NCI-H526 treated with DMSO at 0.1 percent for 48 hours (cell line): ENCODE measurements around the gene TSKU.
"Not testable (repeated sequence)": the region's sequence is repeated elsewhere in the genome, so short reads cannot be mapped to it uniquely, and the experiment has no call there.

Experiments
- DNase-seq: peaks from one replicate; lab custom pipeline; 2025; lab: John Stamatoyannopoulos, UW

TSKU gene

GRCh38 chr11:76824980-76825725 is 42.0 kb downstream of the TSKU start:
- DNase-seq: no peak

GRCh38 chr11:76825726-76826396 is 42.7 kb downstream of the TSKU start:
- DNase-seq: no peak

- not testable (repeated sequence) for DNase-seq
Observed at GRCh38 chr11:76826508-76826907, 43.4 kb downstream of the TSKU start.

DNA sequence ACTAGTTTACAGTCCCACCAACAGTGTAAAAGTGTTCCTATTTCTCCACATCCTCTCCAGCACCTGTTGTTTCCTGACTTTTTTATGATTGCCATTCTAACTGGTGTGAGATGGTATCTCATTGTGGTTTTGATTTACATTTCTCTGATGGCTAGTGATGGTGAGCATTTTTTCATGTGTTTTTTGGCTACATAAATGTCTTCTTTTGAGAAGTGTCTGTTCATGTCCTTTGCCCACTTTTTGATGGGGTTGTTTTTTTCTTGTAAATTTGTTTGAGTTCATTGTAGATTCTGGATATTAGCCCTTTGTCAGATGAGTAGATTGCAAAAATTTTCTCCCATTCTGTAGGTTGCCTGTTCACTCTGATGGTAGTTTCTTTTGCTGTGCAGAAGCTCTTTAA is 43.8 kb downstream of the TSKU start:
- not testable (repeated sequence) for DNase-seq

- DNase-seq: no peak
Observed at GRCh38 chr11:76830639-76831327, 47.6 kb downstream of the TSKU start.

- no peak for DNase-seq
Observed at GRCh38 chr11:76831686-76832310, 48.6 kb downstream of the TSKU start.

DNA sequence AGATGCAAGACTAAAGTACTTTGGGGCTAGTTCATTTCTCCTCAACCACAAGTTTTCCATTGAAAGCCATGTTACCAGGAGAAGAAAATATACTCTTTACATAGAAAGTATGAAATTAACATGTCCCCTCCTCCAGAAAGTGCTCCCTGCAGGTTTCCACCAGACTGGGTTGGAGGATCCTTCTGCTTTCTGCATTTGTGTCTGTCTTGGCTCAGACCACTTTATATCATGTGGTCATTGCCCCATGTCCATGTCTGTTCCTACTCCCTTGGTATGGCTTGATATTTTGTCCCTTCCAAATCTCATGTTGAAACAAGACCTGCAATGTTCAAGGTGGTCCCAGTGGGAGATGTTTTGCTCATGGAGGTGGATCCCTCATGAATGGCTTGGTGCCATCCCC is 49.2 kb downstream of the TSKU start:
- DNase-seq: no peak

DNA sequence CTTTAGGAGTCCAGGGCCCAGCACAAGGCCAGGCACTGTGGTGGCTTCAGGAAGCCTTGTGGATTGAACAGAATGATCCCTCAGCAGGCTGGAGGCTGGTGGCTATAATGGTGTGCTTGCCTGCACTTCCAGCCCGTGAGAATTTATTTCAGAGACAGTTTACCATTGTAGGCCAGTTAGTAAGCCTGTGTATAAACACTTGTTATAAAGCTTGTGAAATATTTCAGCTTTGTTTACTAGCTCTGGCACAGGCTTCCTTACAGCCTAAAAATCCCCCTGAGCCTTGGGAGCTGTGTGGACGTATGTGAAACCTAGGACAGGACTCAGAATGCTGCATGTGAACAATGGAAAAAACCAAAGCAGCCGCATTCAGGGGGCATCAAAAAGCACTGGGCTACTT is 51.0 kb downstream of the TSKU start:
- DNase-seq: no peak

GRCh38 chr11:76835036-76835435 is 51.9 kb downstream of the TSKU start:
- DNase-seq: no peak

DNA sequence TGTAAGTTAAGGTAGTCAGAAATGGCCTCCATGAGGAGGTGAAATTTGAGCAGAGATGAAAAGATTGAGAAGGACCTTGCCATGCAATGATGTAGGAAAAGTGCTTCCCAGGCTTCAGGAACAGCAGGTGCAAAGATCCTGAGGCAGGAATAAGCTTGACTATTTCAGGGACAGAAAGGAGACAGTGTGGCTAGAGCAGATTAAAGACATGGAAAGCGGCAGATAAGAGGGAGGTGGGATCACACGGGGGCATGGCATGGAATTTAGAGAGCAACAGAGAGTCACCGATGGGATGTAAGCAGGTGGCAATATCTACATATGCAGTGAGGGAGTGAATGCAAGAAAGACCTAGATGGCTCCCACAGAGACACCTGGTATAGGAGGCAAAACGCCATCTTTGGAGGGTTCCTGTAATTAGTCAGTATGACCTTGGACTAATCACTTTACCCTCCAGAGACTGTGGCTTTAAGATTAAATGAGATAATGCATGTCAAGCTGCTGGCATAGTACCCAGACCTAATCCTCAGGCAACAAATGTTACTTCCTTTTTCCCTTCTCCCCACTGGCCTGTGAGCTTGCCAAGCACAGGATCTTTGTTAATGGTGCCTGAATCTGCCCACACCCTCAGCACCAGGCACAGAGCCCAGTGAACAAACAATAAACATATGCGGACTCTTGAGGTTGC is 52.9 kb downstream of the TSKU start:
- DNase-seq: no peak

DNA sequence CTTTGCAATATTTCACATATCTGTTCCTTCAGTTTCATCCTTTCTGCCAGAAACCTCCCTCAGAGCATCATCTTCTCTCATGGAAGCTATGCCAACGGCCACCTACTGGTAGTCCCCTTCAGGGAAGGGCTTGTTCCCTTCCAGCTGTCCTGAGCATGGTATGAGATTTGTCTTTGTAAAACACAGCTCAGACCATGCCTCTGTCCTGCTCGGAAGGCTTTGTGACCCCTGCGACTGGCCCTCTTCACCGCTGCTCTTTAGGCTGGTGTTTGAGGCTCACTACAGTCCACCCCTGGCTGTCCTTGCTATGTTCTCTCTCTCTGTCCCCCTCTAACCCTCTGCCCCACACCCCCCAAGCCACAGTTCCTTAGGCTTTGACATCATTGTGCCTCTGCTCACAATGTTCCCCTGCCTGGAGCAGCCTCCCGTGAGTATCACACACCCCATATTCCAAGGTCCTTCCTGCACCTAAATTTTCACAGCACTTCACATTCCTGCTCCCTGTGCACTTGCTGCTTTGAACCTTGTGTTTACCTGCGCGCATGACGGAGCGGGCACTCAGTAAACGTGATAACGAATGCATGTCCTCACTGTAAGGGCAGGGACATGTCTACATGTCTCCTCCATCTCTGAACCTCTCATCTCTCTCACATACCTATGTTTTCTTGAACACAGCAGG is 53.6 kb downstream of the TSKU start:
- no peak for DNase-seq

- no peak for DNase-seq
Observed at GRCh38 chr11:76837696-76838677, 54.8 kb downstream of the TSKU start.

DNA sequence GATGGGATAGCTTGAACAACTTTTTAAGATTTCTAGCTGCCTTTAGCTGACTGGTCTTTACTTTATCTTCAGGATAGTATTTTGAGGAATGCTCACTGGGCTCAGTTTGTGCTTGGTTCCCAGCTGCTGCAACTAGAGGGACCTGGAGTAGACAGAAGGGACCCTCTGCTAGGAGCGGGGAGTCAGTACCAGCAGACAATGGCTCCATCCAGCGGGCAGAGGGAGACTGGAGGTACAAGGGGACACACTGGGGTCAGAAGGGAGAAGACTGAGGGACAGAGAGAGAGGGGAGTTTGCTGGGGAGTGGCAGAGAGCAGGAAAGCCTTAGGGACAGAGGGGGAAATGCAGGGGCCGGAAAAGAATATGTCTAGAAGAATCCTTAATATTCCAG is 55.5 kb downstream of the TSKU start:
- no peak for DNase-seq

GRCh38 chr11:76839311-76839710 is 56.2 kb downstream of the TSKU start:
- no peak for DNase-seq

- DNase-seq: no peak
Observed at GRCh38 chr11:76841923-76842452, 58.8 kb downstream of the TSKU start.

- DNase-seq: no peak
Observed at GRCh38 chr11:76843907-76844306, 60.8 kb downstream of the TSKU start.

GRCh38 chr11:76844511-76844910 is 61.4 kb downstream of the TSKU start:
- no peak for DNase-seq

- no peak for DNase-seq
Observed at GRCh38 chr11:76845069-76845468, 61.9 kb downstream of the TSKU start.

GRCh38 chr11:76846441-76846840 is 63.3 kb downstream of the TSKU start:
- DNase-seq: no peak
